Activated CD8-positive, alpha-beta memory T cell treated with anti-CD3 and anti-CD28 coated beads for 36 hours (primary cell): ENCODE measurements around the gene COL28A1. TPM values are rescaled to one million over a fixed set of nuclear protein-coding genes. Genes with fewer than 3 reads are reported as not detected.
"Not testable (repeated sequence)": the region's sequence is repeated elsewhere in the genome, so short reads cannot be mapped to it uniquely, and the experiment has no call there.

Source experiments
- CTCF ChIA-PET: fragments of 350-600 bp; sonication (Branson Sonifier 250); formaldehyde crosslinking; loops from one replicate; lab custom pipeline; 2021; ENCODE audit warnings: antibody characterized with exemption; lab: Charles Lee
- POLR2A ChIA-PET: fragments of 350-600 bp; sonication (Branson Sonifier 250); formaldehyde crosslinking; loops from one replicate; lab custom pipeline; 2021; ENCODE audit warnings: antibody characterized with exemption; lab: Charles Lee
- total RNA-seq, 2 experiments: library from RNA; stranded (reverse); gene quantifications; one replicate each; pipeline ENCODE4 v1.2.3, GENCODE V29; 2021

COL28A1 gene
- total RNA-seq, 2 experiments from 2014 or later = not detected

DNA sequence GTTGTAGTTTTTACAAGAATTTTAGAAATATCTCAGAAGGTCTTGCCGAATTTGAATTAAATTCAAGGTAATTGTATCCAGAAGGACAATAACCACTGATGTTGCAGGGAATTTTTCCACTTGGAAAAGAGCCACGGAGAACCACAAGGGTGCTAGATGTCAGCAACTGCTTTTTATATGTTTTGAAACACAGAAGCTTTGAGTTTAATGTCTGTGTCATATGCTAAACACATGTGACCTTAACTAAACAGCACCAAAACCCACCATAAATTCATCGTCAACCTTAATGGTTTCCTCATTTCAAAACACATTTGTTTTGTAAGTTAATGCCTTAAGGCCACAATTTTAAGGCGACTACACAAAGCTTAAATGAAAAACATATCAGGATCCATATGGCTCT, 106.9 kb downstream of the COL28A1 start:
- CTCF ChIA-PET = no interaction called here
- POLR2A ChIA-PET = no interaction called here

GRCh38 chr7:7427363-7427762, 108.3 kb downstream of the COL28A1 start:
- ChIA-PET CTCF (no interaction called here), POLR2A (no interaction called here)

DNA sequence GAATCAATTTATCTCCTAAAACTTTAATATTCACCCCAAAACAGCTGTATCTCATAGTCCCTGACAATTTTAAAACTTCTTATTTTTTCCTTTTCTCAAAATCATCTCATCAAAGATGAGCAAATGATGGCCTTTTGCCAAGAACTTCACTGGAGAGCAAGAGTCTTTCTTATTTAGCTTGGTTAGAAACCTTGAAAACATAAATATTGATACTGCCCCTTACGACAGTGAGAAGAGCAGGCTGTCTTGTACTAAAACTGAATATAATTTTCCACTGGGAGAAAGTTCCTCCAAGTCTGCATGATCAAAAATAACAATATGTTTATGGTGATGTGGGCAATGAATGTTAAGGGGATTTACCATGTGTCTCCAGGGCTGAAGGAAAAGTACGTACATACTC, 109.0 kb downstream of the COL28A1 start:
- ChIA-PET CTCF (no interaction called here), POLR2A (no interaction called here)

DNA sequence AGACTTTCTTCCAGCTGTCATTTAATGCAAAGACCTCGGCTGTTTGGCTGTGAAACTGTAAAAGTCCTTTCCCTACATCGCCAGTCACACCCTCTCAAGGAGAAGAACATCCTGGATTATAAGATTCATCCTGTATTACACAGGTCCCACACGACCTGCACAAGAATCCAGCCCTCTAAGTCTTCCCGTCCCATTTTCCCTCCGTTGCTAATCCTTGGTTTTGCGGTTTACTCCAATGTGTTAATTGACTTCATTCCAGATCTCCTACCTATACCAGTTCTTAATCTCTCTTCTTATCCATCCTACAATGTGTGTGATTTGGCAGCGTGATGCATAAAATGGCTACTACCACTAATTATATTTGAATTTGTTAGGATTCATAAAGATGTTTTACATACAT, 110.4 kb downstream of the COL28A1 start:
- ChIA-PET CTCF (no interaction called here), POLR2A (interaction anchor here (0.7 kb wide), 1 partner anchor 155 kb away, joined by 3 read pairs; no protein-coding TSS in a partner anchor)

DNA sequence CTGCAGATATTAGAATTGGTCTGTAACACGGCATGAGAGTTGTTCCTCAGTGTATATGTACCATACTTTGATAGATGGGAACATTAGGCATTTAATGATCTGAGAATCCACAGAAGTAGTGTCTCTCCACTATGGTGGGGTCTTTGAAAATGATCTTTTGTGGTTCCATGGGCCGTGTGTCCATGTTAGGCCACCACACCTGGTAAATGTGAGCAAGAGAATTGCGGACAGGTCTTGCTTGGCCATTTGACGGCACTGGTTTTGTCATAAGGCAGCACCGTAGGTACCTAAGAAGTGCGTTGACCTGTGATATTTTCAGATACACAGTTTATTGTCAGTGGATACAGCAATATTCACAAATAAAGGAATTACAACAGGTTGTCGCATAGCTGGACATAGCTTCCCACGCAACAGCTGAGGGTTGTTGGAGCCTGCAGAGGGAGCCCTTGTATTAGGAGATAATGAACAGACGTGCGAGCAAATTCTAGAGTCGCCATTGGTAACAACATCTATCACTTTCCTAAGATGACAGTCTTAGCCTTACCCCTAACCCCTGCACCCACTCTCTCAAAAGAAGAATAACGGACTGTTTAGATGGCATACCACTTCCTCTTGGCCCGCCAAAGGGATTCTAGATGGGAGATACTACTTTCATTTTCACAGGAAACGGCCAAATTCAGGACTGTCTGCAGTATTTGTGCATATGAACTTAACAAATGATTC, 111.4 kb downstream of the COL28A1 start:
- ChIA-PET CTCF (interaction anchor here (0.6 to 1.1 kb wide), 2 partner anchors 169 to 321 kb away, joined by 3 to 6 read pairs; no protein-coding TSS in a partner anchor), POLR2A (no interaction called here)

- ChIA-PET CTCF (no interaction called here), POLR2A (no interaction called here)
These were observed 113.0 kb downstream of the COL28A1 start for GRCh38 chr7:7422641-7423040.

DNA sequence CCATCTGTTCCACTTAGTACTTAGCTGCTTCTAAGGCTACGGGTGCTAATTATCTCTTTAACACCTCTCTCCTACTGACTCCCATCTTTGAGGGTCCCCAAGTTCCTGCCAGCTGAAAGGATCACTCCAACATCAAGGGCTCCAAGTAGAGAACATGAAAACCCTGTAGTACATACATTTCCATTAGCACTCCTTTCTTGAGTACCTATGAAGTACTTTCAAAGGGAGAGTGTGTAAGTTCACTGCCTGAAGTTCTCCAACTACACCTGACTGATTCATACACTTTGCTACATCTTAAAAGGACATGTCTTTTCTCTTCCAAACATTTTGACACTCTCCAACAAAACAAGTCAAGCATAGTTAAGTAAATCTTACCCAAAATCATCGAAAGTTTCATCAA, 113.8 kb downstream of the COL28A1 start:
- ChIA-PET CTCF (no interaction called here), POLR2A (no interaction called here)

DNA sequence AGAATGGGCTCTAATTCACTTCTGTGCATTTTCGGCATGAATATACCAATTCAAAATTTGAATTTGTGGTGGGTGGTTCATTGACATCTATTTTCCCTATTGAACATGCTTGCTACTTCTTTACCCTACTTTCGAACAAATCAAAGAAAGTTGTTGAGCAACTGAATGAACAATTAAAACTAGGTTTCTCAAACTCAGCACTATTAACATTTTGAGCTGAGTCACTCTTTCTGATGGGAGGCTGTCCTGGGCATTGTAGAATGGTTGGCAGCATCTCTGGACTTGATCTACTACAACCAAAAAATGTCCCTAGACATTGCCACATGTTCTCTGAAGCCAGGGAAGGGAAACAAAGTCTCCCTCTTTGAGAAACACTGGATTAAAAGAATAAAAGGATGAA, 116.7 kb downstream of the COL28A1 start:
- POLR2A ChIA-PET = no interaction called here

DNA sequence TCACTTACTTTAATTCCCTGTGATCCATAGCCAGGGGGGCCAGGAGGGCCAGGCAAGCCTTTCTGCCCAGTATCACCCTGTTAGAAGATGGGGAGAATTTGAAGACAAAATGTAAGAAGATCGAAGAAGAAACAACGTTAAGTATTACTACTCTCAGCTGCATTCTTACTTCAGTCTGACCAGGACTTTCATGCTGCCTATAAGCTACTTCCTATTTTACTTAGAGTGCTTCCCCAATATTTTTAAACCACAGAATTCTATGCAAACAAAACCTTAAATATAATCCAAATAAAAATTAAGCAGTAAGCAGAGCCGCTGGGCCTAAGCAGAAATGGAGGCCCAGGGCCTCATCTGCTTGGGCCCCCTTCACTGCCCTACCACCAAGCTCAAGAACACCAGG, 117.8 kb downstream of the COL28A1 start:
- ChIA-PET POLR2A (no interaction called here), CTCF (no interaction called here)

More for the DNA sequence above, 116.7 kb downstream of the COL28A1 start:
- CTCF ChIA-PET = no interaction called here

DNA sequence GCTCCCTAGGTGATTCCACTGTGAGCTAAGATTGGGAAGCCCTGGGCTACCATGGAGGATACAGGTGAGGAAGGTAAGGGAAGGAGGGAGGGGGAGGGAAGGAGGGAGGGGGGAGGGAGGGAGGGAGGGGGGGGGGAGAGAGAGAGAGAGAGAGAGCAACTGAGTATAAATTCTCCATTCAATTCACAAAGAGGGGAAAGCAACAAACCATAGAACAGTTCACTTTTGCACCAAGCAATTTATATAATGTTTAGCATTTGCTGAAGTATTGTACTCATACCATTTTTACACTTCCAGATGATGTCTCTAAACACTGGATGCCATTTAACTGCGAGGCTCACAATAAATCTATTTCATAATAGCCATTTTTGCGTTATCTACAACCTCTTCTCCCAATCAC, 118.3 kb downstream of the COL28A1 start:
- ChIA-PET CTCF (no interaction called here), POLR2A (no interaction called here)

GRCh38 chr7:7416031-7416858, 119.4 kb downstream of the COL28A1 start:
- POLR2A ChIA-PET = interaction anchor here (0.5 kb wide), 1 partner anchor 30 kb away, joined by 7 read pairs; no protein-coding TSS in a partner anchor
- CTCF ChIA-PET = no interaction called here

GRCh38 chr7:7414791-7415603, 120.7 kb downstream of the COL28A1 start:
- ChIA-PET POLR2A (no interaction called here), CTCF (no interaction called here)

DNA sequence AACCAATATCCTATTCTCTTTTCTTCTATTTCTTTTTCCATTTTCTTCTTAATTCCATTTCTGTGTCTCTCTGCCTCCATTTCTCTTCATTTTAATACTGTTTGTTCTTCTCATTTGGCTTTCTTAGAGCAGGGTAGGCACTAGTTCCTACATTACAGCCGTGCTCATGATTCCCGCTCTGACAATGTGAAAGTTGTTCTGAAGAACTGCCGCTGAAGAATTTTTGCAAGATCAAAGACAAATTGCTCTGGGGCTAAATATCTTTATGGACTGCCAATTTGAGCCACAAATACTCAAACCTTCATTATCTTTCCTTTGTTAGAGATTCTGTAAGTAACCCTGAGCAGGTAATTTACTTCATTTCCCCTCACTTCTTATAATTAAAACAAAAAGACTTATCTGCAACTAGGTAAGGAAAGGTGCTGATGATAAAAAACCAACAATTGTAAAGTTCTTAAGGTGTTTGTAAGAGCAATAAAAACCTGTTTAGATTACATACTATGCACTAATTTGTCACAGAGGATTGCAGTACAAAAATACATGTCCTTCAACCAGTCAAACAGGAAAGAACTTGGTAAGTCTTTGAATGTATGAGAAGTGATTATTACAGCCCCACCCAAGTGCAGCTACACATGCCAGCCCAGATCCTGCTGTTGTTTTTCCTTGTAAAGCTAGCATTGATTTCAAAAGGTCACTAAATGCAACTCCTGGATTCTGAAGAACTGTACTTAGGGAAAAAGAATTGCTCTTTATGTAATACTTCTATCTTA, 127.5 kb downstream of the COL28A1 start:
- ChIA-PET POLR2A (no interaction called here), CTCF (no interaction called here)

- ChIA-PET CTCF (no interaction called here), POLR2A (no interaction called here)
These were observed 130.2 kb downstream of the COL28A1 start for GRCh38 chr7:7405461-7405860.

DNA sequence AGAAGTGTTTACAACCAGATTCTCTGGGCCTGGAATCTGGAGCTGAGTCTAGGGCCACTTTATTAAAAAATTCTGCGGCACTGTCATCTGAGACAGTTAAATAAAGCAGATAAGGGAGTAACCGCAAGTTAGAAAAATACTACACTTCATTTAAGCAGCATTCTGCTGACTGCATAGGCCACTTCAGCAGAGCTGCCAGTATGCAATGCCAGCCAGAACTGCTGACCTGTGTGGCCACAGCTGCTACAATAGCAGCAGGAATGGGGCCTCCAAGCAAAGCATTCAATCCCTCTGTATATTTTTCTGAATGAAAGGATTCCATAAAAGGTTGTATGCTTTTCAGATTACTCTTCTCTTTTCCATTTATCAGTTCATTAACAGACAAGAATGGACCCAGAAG, 136.0 kb downstream of the COL28A1 start:
- ChIA-PET POLR2A (no interaction called here), CTCF (no interaction called here)

GRCh38 chr7:7395785-7396184, 139.9 kb downstream of the COL28A1 start:
- POLR2A ChIA-PET = no interaction called here
- CTCF ChIA-PET = no interaction called here

- POLR2A ChIA-PET = not testable (repeated sequence)
These were observed 147.5 kb downstream of the COL28A1 start for GRCh38 chr7:7388164-7388563.

DNA sequence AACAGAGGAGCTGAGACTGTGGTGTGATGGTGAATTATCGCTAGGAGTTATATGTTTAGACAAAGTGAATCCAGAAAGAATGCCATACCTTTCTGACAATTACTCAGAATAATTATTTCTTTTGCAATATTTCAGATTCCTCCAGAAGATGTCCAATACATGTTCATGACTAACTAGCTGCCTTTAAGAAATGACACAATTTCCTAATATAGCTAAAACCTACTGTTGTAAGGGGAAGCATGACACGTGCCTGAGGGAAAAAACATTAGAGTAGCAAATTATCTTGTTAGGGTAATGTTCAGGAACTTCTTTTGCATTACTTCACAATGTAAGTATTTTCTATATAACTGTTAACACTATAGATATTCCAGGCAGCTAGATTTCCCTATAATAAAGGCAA, 150.3 kb downstream of the COL28A1 start:
- ChIA-PET CTCF (no interaction called here), POLR2A (no interaction called here)

More at GRCh38 chr7:7388164-7388563, 147.5 kb downstream of the COL28A1 start:
- CTCF ChIA-PET = interaction anchor here (0.7 kb wide), 1 partner anchor 83 kb away, joined by 3 read pairs; no protein-coding TSS in a partner anchor

DNA sequence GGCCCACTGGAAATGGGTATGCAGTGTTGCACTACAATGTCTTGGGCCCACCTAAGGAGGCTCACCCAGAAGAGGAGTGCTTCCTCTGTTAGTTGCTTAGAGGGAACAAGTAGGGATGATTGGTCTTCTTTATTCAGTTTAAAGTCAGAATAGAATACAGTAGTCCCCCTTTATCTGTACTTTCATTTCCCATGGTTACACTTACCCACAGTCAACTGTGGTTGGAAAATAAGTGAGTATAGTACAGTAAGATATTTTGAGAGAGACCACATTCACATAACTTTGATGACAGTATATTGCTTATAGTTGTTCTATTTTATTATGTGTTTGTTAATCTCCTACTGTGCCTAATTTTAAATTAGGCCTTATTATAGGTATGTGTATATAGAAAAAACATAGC, 151.4 kb downstream of the COL28A1 start:
- CTCF ChIA-PET = no interaction called here

More for the DNA sequence above, 151.4 kb downstream of the COL28A1 start:
- POLR2A ChIA-PET = no interaction called here
